ENCODE measurements around the gene DNLZ.

The DNLZ gene

GRCh38 chr9:136401173-136401922 lies 37.8 kb upstream of the DNLZ start:
- no peaks in the 10 kb centered on the region for H3K4me1 ChIP-seq (ENCODE audit: insufficient read depth, low read length)
- no peaks in the 10 kb centered on the region for H3K9me3 ChIP-seq (ENCODE audit: control insufficient read depth, insufficient read depth, low read length)
- peaks cover 24% of the 10 kb centered on the region for H3K36me3 ChIP-seq (ENCODE audit: insufficient read depth, low read length)
- H3K9ac ChIP-seq (ENCODE audit: low read depth, low read length): no peak overlapping the region

- peak within 1 kb of the TSS; percentile 77 for H3K9ac ChIP-seq (ENCODE audit: low read depth, low read length)
- H3K36me3 ChIP-seq (ENCODE audit: insufficient read depth, low read length): peaks cover 21% of the 10 kb centered on the region
- no peaks in the 10 kb centered on the region for H3K9me3 ChIP-seq (ENCODE audit: control insufficient read depth, insufficient read depth, low read length)
- no peaks in the 10 kb centered on the region for H3K4me1 ChIP-seq (ENCODE audit: insufficient read depth, low read length)
Observed at GRCh38 chr9:136400038-136400834, 36.7 kb upstream of the DNLZ start, which contains the start of gene SNAPC4. TSS of gene SNAPC4 (minus strand) at chr9:136400170. CDS start at chr9:136398428, 1,742 bp downstream.

- Histone ChIP-seq H3K9ac (ENCODE audit: low read depth, low read length) (peak overlapping the region; percentile 77), H3K36me3 (ENCODE audit: insufficient read depth, low read length) (peaks cover 15% of the 10 kb centered on the region), H3K4me1 (ENCODE audit: insufficient read depth, low read length) (no peaks in the 10 kb centered on the region), H3K9me3 (ENCODE audit: control insufficient read depth, insufficient read depth, low read length) (no peaks in the 10 kb centered on the region)
Observed at GRCh38 chr9:136399176-136400037, 35.9 kb upstream of the DNLZ start.

- Histone ChIP-seq H3K9me3 (ENCODE audit: control insufficient read depth, insufficient read depth, low read length) (no peaks in the 10 kb centered on the region), H3K4me1 (ENCODE audit: insufficient read depth, low read length) (no peaks in the 10 kb centered on the region), H3K9ac (ENCODE audit: low read depth, low read length) (no peak overlapping the region), H3K36me3 (ENCODE audit: insufficient read depth, low read length) (peaks cover 24% of the 10 kb centered on the region)
Observed at GRCh38 chr9:136398286-136398685, 34.7 kb upstream of the DNLZ start.

DNA sequence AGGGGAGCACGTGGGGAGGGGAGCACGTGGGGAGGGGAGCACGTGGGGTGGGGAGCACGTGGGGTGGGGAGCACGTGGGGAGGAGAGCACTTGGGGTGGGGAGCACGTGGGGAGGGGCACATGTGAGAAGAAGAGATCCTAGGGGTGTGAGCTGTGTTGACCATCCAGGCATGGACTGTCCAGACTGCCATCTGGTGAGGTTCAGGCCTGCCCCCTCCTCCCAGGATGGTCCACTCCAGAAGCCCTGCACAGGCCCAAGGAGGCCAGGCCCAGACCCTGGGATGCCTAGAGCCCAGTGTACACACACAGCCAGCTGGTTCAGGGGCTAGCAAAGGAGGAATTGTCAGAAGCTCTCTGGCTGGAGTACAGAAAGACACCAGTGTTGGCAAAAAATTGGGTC lies 34.1 kb upstream of the DNLZ start:
- H3K9ac ChIP-seq (ENCODE audit: low read depth, low read length): no peak overlapping the region
- no peaks in the 10 kb centered on the region for H3K4me1 ChIP-seq (ENCODE audit: insufficient read depth, low read length)
- no peaks in the 10 kb centered on the region for H3K9me3 ChIP-seq (ENCODE audit: control insufficient read depth, insufficient read depth, low read length)
- peaks cover 27% of the 10 kb centered on the region for H3K36me3 ChIP-seq (ENCODE audit: insufficient read depth, low read length)

- H3K4me1 ChIP-seq (ENCODE audit: insufficient read depth, low read length): no peaks in the 10 kb centered on the region
- H3K9me3 ChIP-seq (ENCODE audit: control insufficient read depth, insufficient read depth, low read length): no peaks in the 10 kb centered on the region
- H3K9ac ChIP-seq (ENCODE audit: low read depth, low read length): no peak overlapping the region
- peaks cover 25% of the 10 kb centered on the region for H3K36me3 ChIP-seq (ENCODE audit: insufficient read depth, low read length)
Observed at GRCh38 chr9:136396219-136396515, 32.6 kb upstream of the DNLZ start.

- Histone ChIP-seq H3K9me3 (ENCODE audit: control insufficient read depth, insufficient read depth, low read length) (no peaks in the 10 kb centered on the region), H3K36me3 (ENCODE audit: insufficient read depth, low read length) (peaks cover 25% of the 10 kb centered on the region), H3K9ac (ENCODE audit: low read depth, low read length) (no peak overlapping the region), H3K4me1 (ENCODE audit: insufficient read depth, low read length) (no peaks in the 10 kb centered on the region)
Observed at GRCh38 chr9:136395345-136396218, 32.0 kb upstream of the DNLZ start.

- Histone ChIP-seq H3K4me1 (ENCODE audit: insufficient read depth, low read length) (no peaks in the 10 kb centered on the region), H3K36me3 (ENCODE audit: insufficient read depth, low read length) (peaks cover 27% of the 10 kb centered on the region), H3K9ac (ENCODE audit: low read depth, low read length) (no peak overlapping the region), H3K9me3 (ENCODE audit: control insufficient read depth, insufficient read depth, low read length) (no peaks in the 10 kb centered on the region)
Observed at GRCh38 chr9:136395020-136395340, 31.4 kb upstream of the DNLZ start.

DNA sequence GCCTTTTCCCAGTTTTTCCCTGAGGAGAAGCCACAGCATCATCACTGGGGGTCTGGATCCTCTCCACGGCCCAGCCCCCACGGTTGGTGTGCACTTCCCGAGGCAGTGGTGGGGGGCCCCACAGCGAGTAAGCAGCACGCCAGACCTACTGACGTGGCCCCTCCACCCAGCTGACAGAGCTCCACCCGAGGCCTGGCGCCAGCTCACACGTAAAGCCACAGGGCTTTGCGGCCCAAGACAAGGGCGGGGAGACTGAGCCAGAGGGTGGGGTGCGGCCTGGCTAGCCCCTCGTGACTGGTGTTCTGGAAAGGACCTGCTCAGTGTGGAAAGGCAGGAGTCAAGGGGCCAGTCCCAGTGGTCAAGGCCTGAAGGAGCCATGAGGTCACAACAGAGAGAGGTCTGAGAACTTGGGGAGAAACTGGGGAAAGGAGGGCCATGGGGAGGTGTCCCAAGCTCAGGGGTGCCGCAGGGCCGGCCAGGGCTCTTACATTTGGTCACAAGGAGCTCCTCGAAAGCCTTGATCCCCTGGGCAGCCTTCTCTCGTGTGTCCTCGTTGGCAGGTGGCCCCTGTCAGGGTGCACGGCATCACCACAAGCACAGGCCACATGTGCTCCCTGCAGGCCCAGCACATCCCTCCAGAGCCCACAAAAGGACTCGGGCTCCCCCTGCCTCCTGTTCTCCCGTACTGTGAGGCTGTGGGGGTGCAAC lies 30.9 kb upstream of the DNLZ start:
- Histone ChIP-seq H3K36me3 (ENCODE audit: insufficient read depth, low read length) (peaks cover 31% of the 10 kb centered on the region), H3K4me1 (ENCODE audit: insufficient read depth, low read length) (no peaks in the 10 kb centered on the region), H3K9ac (ENCODE audit: low read depth, low read length) (no peak overlapping the region), H3K9me3 (ENCODE audit: control insufficient read depth, insufficient read depth, low read length) (no peaks in the 10 kb centered on the region)

- Histone ChIP-seq H3K9ac (ENCODE audit: low read depth, low read length) (no peak overlapping the region), H3K36me3 (ENCODE audit: insufficient read depth, low read length) (peaks cover 31% of the 10 kb centered on the region), H3K4me1 (ENCODE audit: insufficient read depth, low read length) (no peaks in the 10 kb centered on the region), H3K9me3 (ENCODE audit: control insufficient read depth, insufficient read depth, low read length) (no peaks in the 10 kb centered on the region)
Observed at GRCh38 chr9:136393531-136393930, 30.0 kb upstream of the DNLZ start.

GRCh38 chr9:136392538-136393449 lies 29.2 kb upstream of the DNLZ start:
- Histone ChIP-seq H3K36me3 (ENCODE audit: insufficient read depth, low read length) (peaks cover 34% of the 10 kb centered on the region), H3K9me3 (ENCODE audit: control insufficient read depth, insufficient read depth, low read length) (no peaks in the 10 kb centered on the region), H3K4me1 (ENCODE audit: insufficient read depth, low read length) (no peaks in the 10 kb centered on the region), H3K9ac (ENCODE audit: low read depth, low read length) (no peak overlapping the region)

DNA sequence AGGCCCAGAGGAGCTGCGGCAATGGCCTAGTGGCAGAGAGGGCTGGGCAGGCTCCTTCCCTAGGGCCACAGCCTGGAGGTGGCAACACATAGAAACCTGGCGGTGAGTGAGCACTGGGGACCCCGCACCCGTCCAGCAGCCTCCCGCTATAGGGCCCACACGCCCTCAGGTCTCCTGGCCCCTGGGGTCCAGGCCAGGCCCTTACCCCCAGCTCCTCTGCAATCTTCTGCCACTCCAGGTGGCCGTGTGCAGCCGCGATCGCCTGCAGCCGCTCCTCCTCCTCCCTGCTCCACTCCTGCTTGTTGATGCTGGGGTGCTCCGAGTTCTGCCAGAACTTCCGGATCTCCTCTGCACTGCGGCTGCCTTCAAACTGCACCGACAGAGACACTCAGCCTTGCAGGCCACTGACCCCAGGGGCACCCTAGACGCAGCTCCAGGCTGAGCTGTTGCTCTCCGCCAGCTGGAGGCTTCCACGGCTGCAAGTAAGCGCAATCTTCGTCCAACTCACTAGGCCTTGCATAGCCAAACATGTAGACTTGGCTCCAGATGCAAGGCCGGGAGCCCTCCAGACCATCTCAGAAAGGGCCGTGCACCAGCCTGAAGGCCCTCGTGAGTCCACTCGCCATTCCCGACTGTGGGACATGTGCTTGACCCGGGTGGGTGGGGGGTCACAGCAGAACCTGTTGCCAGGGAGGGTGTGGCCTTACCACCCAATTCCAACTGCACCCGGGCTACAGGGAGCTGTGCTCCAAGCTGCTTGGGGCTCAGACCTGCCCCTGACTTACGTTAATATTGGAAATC lies 28.4 kb upstream of the DNLZ start:
- Histone ChIP-seq H3K9ac (ENCODE audit: low read depth, low read length) (no peak overlapping the region), H3K4me1 (ENCODE audit: insufficient read depth, low read length) (no peaks in the 10 kb centered on the region), H3K36me3 (ENCODE audit: insufficient read depth, low read length) (peaks cover 37% of the 10 kb centered on the region), H3K9me3 (ENCODE audit: control insufficient read depth, insufficient read depth, low read length) (no peaks in the 10 kb centered on the region)

Data from ES-I3 (cell line).